NCI-H345 treated with DMSO at 0.1 percent for 48 hours (cell line): ENCODE measurements around the gene TPRN.

Source experiments
- DNase-seq: peaks from one replicate; lab custom pipeline; 2025; ENCODE audit not compliant: unreplicated experiment; lab: John Stamatoyannopoulos, UW

TPRN gene

GRCh38 chr9:137225699-137226331, 25.3 kb upstream of the TPRN start:
- DNase-seq, result no peak

DNA sequence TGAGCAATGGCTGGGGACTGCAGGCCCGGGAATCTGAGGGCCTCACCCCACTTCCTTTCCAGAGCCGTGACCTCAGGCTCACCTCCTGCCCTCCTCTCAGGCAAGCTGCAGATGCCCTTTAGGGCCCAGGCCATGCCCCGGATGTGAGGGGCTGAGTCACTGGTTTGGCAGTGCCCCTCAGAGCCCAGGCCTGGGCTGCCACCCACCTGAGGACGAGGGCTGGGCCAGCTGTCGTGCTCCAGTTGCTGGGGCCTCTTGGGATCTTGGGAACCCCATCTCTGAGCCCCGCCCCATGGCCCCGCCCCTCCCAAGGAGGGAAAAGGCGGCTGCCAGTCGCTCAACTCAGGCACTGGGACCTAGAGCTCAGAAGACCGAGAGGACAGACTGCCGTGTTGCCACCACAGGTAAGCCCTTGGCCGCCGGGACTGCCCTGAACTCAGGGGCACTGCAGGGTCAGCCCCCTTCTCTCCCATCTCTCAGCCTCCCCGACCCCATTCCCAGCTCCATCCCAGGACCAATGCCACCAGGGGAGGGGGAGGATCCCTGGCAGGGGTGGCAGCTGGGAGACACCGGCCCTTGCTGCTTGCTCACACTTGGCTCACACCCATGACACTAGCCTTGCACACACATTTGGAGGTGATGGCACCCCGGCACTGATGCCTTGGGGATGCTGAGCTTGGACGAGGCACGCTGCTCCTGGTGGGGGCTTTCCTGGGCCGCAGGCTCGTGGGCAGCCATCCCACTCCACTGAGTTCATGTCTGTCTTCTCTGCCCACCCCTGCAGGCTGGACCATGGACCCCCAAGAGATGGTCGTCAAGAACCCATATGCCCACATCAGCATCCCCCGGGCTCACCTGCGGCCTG, 24.5 kb upstream of the TPRN start, which contains the start of gene CYSRT1:
CYSRT1 (plus strand) TSS at position 345 of the 865 bp plus-strand sequence; CDS start at position 793, 448 bp downstream.
- DNase-seq, result no peak

DNA sequence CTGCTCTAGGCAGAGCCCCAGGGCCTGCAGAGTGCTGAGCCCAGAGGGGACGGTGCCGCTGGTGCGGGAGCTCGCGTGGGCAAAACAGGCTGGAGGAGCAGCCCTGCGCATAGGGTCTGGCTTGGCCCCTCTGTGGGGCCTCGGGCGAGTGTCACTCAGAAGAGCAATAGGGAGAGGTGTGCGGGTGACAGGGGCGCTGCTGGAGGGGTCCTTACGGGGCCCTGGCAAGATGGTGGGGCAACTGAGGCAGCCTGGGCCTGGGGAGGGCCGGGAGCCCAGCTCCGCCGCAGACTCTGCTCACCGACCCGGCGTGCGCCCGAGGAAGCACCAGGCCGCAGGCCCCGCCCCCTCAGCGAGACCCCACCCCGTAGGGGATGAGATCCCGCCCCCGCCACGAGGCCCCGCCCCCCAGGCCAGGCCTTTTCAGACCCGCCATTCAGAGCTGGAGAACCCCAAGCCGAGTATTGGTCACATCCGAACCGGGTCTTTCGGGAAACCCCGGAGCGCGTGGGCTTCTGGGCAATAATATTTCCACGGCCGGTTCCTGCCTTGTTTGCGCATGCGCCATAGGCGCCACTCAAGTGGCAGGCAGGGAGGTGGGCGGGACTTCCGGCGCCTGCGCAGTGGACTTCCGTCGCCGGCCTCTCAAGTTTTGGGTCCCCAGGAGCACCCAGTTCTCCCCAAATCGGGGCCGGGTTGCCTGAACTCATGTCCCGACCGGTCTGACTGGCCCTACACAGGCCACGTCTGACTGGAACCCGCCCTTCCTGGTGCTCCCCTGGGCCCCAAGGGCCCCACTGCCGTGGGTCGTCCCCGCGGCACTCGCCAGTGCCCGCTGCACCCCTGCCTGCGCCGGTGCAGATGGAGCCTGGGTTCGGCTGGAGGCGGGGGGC, 22.8 kb upstream of the TPRN start:
- DNase-seq, result peak; percentile 95

GRCh38 chr9:137222190-137223077, 21.9 kb upstream of the TPRN start, which contains the start of gene RNF208:
Gene RNF208, minus strand, starts transcription at chr9:137222240. Its CDS starts 1,028 bp downstream, at chr9:137221212.
- DNase-seq, result no peak

DNA sequence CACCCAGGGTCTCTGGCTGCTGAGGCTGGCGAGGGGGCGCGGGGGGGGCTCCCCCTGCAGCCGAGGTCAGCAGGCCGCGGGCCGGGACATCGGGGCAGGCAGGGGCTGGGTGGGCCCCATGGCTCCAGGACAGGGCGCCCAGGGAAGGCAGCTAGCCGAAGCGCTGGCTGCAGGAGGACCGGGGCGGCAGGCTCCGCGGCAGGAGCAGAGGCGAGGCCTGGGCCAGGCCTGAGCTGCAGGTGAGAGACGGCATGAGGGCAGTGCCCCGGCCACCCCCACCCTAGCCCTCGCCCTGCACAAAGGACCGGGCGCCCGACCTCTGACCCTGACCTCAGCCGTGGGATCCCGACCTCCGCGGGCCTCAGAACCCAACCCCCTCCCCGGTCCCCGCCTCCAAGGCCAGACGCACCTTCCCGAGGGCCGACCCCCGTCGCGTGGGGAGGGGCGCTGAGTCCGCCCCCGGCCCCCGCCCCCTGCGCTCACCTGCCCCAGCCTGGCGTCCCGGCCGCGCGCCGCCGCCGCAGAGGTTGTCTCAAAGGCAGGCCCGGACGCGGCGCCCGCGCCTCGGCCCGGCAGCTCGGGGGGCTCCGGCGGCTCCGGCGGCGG, 21.1 kb upstream of the TPRN start:
- DNase-seq, result no peak

GRCh38 chr9:137221095-137221505, 20.6 kb upstream of the TPRN start:
- no peak for DNase-seq

GRCh38 chr9:137220317-137221094, 20.0 kb upstream of the TPRN start:
- no peak for DNase-seq

DNA sequence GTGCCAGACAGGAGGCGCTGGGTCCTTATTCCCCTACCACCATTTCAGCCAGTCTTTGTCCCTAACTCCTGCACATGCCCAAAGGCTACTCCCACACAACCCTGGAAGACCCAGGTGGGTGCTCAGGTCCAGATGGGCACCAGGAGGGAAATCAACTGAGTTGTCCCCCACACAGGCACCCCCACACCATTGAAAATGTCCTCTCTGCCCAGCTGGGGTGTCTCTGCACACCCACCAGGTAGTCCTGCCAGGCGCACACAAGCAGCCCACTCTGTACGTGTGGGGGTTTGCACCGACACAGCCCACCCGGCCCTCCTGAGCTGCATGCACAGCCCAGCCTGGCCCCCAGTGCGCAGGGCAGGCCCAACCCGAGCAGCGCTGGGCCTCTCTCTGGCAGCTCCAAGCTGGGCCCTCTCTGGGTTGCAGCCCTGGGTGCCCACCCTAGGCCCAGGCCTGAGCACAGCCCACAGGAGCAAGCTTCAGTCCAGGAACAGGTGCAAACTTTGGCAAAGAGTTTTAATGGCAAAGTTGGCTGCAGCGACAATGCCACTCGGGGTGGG, 19.3 kb upstream of the TPRN start:
- no peak for DNase-seq

DNA sequence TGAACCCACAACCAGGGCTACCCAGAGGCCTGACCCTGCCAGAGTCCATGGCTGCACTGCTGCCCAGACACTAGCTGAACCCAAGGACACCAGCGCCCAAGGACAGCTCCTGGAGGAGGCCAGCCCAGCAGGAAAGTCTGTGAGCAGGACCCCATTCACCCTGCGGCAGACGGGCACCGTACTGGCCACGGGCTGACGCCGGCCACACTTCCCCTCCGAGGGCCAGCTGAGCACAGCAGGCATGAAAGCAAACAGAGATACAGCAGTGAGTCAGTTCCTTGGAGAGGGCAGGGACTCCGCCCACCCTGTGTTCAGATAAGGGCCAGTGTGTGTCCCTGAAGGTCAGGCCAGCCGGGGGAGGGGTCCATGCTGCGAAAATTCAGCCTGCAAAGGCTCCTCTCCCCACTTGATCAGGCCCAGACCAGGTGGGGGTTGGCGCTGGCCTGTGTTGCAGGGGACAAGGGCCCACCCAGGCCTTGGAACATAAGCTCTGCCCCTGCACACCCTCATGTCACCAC, 18.3 kb upstream of the TPRN start:
- DNase-seq, result no peak

DNA sequence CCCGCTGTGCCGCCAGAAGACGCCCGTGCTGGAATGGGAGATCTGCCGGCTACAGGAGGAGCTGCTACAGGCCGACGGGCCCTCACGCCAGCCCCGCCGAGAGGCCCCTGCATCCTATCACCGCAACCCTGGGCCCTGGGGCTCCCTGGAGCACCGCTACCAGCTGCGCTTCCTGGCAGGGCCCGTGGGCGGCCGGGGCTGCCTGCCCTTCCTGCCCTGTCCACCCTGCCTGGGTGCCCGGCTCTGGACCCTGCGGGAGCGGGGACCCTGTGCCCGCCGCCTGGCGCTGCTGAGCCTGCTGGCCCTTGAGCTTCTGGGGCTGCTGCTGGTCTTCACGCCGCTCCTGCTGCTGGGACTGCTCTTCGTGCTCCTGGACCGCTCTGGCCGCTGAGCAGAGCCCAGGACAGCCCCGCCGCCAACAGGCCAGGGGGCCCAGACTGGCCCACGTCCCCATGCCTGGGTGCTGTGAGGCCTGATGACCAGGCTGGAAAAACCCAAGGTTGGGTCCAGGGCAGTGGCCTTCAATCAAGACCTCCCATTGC, 17.7 kb upstream of the TPRN start:
- DNase-seq, result no peak

- no peak for DNase-seq
These were observed 17.0 kb upstream of the TPRN start for GRCh38 chr9:137217276-137218211.

GRCh38 chr9:137216188-137216965, 15.8 kb upstream of the TPRN start:
- DNase-seq, result no peak

DNA sequence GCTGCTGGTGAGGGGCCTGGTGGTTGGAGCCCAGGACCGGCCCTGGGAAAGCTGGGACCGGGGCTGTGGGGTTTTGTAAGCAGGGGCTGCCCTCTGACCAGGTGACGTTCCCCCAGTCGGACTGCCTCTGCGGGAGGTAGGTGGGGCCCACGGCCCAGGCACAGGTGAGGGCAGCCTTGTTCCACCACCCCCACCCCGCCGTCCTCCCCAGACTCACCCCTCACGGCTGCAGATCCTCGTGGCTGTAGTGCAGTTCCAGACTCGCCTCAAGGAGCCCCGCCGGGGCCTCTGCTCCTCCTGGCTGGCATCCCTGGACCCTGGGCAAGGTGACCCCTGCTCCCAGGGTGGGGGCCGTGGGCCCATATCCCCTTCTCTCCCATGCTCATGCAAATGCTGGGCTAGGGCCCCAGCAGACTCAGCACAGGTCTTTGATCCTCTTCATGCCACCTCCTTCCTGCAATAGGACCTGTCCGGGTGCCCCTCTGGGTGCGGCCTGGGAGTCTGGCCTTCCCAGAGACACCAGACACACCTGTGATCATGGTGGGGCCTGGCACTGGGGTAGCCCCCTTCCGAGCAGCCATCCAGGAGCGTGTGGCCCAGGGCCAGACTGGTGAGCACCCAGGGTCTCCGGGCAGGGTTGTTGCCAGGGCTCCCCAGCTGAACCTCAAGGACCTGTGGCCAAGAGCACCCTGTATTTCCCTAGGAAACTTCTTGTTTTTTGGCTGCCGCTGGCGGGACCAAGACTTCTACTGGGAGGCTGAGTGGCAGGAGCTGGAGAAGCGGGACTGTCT, 14.8 kb upstream of the TPRN start:
- no peak for DNase-seq

- DNase-seq, result no peak
These were observed 14.1 kb upstream of the TPRN start for GRCh38 chr9:137214620-137215019.
